CD4-positive, alpha-beta T cell treated with Interleukin-17A for 4 hours (primary cell): ENCODE results near the gene C2CD3.

ENCODE experiments used
- DNase-seq: peaks from one replicate; pipeline ENCODE4 v3.0.0-alpha.2; 2020; ENCODE audit warnings: mixed read lengths

C2CD3 gene

GRCh38 chr11:73978576-73979086, 192.2 kb downstream of the C2CD3 start:
- DNase-seq: no peak

GRCh38 chr11:73977856-73978519, 192.8 kb downstream of the C2CD3 start:
- DNase-seq: no peak

GRCh38 chr11:73976451-73977151, 194.2 kb downstream of the C2CD3 start:
- no peak for DNase-seq

- no peak for DNase-seq
Observed at GRCh38 chr11:73975479-73975757, 195.4 kb downstream of the C2CD3 start.

GRCh38 chr11:73974604-73975478, 196.0 kb downstream of the C2CD3 start:
- DNase-seq: no peak

- no peak for DNase-seq
Observed at GRCh38 chr11:73972620-73973449, 198.0 kb downstream of the C2CD3 start.

- DNase-seq: no peak
Observed at GRCh38 chr11:73972187-73972586, 198.6 kb downstream of the C2CD3 start.

GRCh38 chr11:73971175-73971719, 199.6 kb downstream of the C2CD3 start:
- DNase-seq: no peak

- peak; percentile 54 for DNase-seq
Observed at GRCh38 chr11:73969991-73970800, 200.6 kb downstream of the C2CD3 start.

GRCh38 chr11:73969091-73969490, 201.7 kb downstream of the C2CD3 start:
- DNase-seq: no peak

- no peak for DNase-seq
Observed at GRCh38 chr11:73968356-73968966, 202.3 kb downstream of the C2CD3 start.

GRCh38 chr11:73965764-73966121, 205.1 kb downstream of the C2CD3 start:
- DNase-seq: no peak

GRCh38 chr11:73965076-73965763, 205.6 kb downstream of the C2CD3 start:
- no peak for DNase-seq

- DNase-seq: no peak
Observed at GRCh38 chr11:73963861-73964260, 206.9 kb downstream of the C2CD3 start.
